Measurements from ENCODE around the gene IGSF9B. TPM values are rescaled to one million over a fixed set of nuclear protein-coding genes. Genes with fewer than 3 reads are reported as not detected.

The IGSF9B gene
- total RNA-seq, 4 donors from 2014 or later, result 2.1 to 5.1 (median 2.8) TPM

DNA sequence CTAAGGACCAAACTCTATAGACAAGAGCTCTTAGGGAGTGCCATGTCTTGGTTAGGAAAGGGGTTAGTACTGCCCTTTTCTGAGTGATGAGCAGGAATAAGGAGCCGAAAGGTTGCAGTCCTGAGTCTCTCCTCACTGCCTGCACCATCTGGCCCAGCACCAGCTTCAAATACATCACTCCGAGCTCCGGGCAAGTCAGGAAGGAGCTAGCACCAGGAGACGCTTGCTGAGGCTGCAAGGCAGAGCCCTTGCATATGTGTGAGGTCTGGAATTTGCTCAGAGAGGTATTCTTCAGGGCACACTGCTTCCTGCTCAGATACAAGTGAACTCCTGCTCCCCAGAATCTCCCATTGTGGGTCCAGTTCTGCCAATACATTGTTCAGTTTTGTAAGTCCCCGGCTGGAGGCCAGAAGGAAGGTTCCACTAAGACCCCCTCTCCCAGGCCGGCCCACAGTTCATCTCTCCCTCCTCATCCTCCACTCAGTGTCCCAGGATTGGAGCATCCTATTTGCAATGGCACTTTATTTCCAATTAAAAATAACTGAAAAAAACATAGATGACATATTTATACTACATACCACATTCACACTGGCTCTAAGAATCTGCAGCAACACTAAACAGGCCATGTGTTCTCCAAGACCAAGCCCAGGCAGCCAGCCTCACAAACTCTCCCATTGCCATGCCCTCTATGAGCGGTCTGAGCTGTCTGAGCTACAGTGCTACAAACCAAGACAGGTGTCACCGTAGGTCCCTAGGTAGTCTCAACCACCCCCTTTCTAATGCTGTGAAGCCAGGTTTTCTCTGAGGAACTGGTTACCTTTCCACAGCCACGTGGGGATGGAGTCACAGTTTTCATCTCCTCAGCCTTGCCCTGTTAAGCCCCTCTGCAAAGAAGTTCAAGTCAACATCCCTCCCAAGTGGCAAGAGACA, 56.3 kb downstream of the IGSF9B start:
- DNase-seq (ENCODE audit: low spot score in 2 of 2), result no peak

DNA sequence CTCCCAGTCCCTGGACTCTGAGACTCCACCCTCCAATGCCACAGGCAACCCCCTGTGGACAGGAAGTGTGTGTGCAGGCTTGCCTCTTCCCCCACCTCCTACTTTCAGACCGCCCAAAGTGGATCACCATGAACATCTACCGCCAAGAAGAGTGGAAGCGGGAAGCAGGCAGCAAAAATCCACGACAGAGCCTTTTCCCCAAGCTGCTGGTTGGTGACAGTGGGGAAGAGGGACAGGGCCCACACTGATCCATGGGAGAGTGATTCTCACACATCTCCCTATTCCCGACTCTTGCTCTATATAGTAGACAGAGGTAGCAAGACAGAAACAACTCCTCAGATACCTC, 58.0 kb downstream of the IGSF9B start:
- DNase-seq (ENCODE audit: low spot score in 2 of 2), result no peak
- no peaks in the 10 kb centered on the region for H3K9me3 ChIP-seq
- 87 to 90% methylated on average over 5 of the region's 5 CpGs for WGBS, 2 donors
- TF ChIP-seq, protein P1, sequence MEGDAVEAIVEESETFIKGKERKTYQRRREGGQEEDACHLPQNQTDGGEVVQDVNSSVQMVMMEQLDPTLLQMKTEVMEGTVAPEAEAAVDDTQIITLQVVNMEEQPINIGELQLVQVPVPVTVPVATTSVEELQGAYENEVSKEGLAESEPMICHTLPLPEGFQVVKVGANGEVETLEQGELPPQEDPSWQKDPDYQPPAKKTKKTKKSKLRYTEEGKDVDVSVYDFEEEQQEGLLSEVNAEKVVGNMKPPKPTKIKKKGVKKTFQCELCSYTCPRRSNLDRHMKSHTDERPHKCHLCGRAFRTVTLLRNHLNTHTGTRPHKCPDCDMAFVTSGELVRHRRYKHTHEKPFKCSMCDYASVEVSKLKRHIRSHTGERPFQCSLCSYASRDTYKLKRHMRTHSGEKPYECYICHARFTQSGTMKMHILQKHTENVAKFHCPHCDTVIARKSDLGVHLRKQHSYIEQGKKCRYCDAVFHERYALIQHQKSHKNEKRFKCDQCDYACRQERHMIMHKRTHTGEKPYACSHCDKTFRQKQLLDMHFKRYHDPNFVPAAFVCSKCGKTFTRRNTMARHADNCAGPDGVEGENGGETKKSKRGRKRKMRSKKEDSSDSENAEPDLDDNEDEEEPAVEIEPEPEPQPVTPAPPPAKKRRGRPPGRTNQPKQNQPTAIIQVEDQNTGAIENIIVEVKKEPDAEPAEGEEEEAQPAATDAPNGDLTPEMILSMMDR (IDR thresholded peaks at IDR 0.05), result no peak
- TF ChIP-seq POLR2A (IDR thresholded peaks at IDR 0.05), result no peak
- H3K36me3 ChIP-seq, result peaks cover 0 to 22% (median 0%) of the 10 kb centered on the region in 3 donors
- H3K27ac ChIP-seq, result no peak overlapping the region
- H3K4me1 ChIP-seq, result no peaks in the 10 kb centered on the region
- no peaks in the 10 kb centered on the region for H3K27me3 ChIP-seq
- H3K4me3 ChIP-seq, result no peak overlapping the region

More for the DNA sequence above, 56.3 kb downstream of the IGSF9B start:
- TF ChIP-seq, protein P1 (IDR thresholded peaks at IDR 0.05), result no peak
- TF ChIP-seq EP300 (IDR thresholded peaks at IDR 0.05) (no peak), POLR2A (IDR thresholded peaks at IDR 0.05) (no peak)
- Histone ChIP-seq H3K9me3 (no peaks in the 10 kb centered on the region), H3K27me3 (no peaks in the 10 kb centered on the region), H3K27ac (no peak overlapping the region), H3K36me3 (peaks cover 0 to 23% (median 0%) of the 10 kb centered on the region in 3 donors), H3K4me1 (no peaks in the 10 kb centered on the region), H3K4me3 (no peak overlapping the region)
- WGBS, 2 donors, result 92 to 93% methylated on average over 9 of the region's 9 CpGs

DNA sequence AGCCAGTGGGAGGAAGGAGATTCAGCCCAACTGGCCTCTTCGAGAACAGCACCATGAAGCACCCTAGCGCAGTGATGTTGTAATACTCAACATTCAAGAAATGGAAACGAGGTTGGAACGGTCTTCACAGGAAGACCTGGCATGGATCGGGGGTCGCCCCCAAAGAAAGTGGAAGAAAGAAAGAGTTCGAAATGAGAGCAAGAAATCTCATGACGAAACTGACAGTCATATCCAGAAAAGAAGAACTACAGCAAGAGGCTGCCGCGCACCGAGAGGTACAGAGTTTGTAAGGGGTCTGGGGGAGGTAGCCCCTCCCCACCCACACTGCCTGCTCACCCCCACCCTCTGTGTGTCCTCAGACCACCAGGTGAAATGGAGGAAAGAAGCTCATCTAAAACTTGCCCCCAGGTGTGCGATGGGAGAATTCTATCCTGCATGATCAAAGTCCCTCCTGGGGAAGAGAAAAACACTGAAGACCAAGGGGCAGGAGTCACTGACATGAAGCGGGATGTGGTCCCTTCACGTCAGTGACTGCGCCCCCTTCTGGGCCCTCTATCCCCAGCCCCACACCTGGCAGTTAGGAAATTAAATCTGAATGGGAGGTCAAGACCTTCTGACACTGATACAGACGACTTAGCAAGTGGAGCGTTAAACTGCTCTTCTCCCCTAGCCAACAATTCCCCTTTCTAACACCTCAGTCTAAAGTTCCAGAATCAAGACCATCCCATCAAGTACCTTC, 58.6 kb downstream of the IGSF9B start:
- no peaks in the 10 kb centered on the region for H3K9me3 ChIP-seq
- no peaks in the 10 kb centered on the region for H3K27me3 ChIP-seq
- TF ChIP-seq, protein P1 (IDR thresholded peaks at IDR 0.05), result no peak
- TF ChIP-seq POLR2A (IDR thresholded peaks at IDR 0.05), result no peak
- TF ChIP-seq EP300 (IDR thresholded peaks at IDR 0.05), result no peak
- no peak overlapping the region for H3K27ac ChIP-seq
- no peak for DNase-seq (ENCODE audit: low spot score in 2 of 2)
- WGBS, 2 donors, result 73 to 75% methylated on average over 17 of the region's 17 CpGs
- H3K36me3 ChIP-seq, result peaks cover 0 to 22% (median 0%) of the 10 kb centered on the region in 3 donors
- no peak overlapping the region for H3K4me3 ChIP-seq
- no peaks in the 10 kb centered on the region for H3K4me1 ChIP-seq

DNA sequence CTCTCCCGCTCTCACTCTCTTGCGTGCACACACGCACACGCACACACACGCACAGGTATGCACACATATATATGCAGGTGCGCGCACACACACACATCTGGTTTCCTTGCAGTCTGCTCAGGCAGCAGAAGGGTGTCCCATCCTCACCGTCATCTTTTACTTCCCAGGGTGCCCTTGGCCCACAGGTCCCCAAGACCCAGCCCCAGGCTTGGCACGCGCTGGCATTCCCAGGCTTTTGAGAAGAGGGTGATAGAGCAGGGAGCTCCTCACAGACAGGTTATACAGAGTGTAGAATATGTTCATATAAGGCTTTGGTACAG, 59.5 kb downstream of the IGSF9B start:
- H3K27me3 ChIP-seq, result no peaks in the 10 kb centered on the region
- 89 to 96% methylated on average over 10 of the region's 10 CpGs for WGBS, 2 donors
- H3K4me1 ChIP-seq, result no peaks in the 10 kb centered on the region
- H3K9me3 ChIP-seq, result no peaks in the 10 kb centered on the region
- H3K27ac ChIP-seq, result no peak overlapping the region
- no peak for DNase-seq (ENCODE audit: low spot score in 2 of 2)
- H3K36me3 ChIP-seq, result peaks cover 0 to 22% (median 0%) of the 10 kb centered on the region in 3 donors
- TF ChIP-seq POLR2A (IDR thresholded peaks at IDR 0.05) (no peak), EP300 (IDR thresholded peaks at IDR 0.05) (no peak)
- TF ChIP-seq, protein P1 (IDR thresholded peaks at IDR 0.05), result no peak
- H3K4me3 ChIP-seq, result no peak overlapping the region
